Measurements from ENCODE around the gene GDA.

DNA sequence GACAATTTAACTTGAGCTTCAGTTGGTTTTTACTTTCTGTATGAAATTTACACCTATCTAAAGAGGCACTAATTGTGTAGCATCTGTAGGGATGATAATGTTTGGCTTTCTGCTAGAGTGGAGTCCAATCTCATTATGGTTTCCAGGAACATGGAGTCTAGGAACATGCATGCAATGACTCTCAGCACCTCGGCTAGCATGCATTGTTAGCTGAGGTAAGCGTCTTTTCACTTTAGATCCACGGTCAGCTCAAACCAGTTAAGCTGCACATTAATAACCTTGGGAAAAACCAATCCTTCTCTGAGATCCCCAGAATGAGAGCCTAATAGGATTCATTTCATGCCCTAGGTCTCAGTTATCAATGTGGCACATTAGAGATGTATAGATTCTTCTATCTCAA, 7.8 kb upstream of the GDA start:
- no peak for TF ChIP-seq POLR2AphosphoS5 (IDR thresholded peaks at IDR 0.05; ENCODE audit: low read depth, low read length)
- TF ChIP-seq, protein P1, sequence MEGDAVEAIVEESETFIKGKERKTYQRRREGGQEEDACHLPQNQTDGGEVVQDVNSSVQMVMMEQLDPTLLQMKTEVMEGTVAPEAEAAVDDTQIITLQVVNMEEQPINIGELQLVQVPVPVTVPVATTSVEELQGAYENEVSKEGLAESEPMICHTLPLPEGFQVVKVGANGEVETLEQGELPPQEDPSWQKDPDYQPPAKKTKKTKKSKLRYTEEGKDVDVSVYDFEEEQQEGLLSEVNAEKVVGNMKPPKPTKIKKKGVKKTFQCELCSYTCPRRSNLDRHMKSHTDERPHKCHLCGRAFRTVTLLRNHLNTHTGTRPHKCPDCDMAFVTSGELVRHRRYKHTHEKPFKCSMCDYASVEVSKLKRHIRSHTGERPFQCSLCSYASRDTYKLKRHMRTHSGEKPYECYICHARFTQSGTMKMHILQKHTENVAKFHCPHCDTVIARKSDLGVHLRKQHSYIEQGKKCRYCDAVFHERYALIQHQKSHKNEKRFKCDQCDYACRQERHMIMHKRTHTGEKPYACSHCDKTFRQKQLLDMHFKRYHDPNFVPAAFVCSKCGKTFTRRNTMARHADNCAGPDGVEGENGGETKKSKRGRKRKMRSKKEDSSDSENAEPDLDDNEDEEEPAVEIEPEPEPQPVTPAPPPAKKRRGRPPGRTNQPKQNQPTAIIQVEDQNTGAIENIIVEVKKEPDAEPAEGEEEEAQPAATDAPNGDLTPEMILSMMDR (IDR thresholded peaks at IDR 0.05) = no peak
- TF ChIP-seq, protein P2, sequence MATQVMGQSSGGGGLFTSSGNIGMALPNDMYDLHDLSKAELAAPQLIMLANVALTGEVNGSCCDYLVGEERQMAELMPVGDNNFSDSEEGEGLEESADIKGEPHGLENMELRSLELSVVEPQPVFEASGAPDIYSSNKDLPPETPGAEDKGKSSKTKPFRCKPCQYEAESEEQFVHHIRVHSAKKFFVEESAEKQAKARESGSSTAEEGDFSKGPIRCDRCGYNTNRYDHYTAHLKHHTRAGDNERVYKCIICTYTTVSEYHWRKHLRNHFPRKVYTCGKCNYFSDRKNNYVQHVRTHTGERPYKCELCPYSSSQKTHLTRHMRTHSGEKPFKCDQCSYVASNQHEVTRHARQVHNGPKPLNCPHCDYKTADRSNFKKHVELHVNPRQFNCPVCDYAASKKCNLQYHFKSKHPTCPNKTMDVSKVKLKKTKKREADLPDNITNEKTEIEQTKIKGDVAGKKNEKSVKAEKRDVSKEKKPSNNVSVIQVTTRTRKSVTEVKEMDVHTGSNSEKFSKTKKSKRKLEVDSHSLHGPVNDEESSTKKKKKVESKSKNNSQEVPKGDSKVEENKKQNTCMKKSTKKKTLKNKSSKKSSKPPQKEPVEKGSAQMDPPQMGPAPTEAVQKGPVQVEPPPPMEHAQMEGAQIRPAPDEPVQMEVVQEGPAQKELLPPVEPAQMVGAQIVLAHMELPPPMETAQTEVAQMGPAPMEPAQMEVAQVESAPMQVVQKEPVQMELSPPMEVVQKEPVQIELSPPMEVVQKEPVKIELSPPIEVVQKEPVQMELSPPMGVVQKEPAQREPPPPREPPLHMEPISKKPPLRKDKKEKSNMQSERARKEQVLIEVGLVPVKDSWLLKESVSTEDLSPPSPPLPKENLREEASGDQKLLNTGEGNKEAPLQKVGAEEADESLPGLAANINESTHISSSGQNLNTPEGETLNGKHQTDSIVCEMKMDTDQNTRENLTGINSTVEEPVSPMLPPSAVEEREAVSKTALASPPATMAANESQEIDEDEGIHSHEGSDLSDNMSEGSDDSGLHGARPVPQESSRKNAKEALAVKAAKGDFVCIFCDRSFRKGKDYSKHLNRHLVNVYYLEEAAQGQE (IDR thresholded peaks at IDR 0.05; ENCODE audit: insufficient read depth in 1 of 2, low read depth in 2 of 2, low read length in 1 of 2) = no peak; a peak in 1 of 4 replicates
- no peak for TF ChIP-seq SIN3A (IDR thresholded peaks at IDR 0.05; ENCODE audit: borderline replicate concordance, insufficient read depth, low read depth, low read length)
- TF ChIP-seq TCF7L2 (IDR thresholded peaks at IDR 0.05; ENCODE audit: low read depth, low read length) = no peak
